ENCODE data around the gene BTNL9. TPM values are rescaled to one million over a fixed set of nuclear protein-coding genes. Genes with fewer than 3 reads are reported as not detected.
"Not testable (repeated sequence)": the region's sequence is repeated elsewhere in the genome, so short reads cannot be mapped to it uniquely, and the experiment has no call there.

Gene BTNL9
- total RNA-seq, 1 donor from 2014 or later = 99.8 TPM

DNA sequence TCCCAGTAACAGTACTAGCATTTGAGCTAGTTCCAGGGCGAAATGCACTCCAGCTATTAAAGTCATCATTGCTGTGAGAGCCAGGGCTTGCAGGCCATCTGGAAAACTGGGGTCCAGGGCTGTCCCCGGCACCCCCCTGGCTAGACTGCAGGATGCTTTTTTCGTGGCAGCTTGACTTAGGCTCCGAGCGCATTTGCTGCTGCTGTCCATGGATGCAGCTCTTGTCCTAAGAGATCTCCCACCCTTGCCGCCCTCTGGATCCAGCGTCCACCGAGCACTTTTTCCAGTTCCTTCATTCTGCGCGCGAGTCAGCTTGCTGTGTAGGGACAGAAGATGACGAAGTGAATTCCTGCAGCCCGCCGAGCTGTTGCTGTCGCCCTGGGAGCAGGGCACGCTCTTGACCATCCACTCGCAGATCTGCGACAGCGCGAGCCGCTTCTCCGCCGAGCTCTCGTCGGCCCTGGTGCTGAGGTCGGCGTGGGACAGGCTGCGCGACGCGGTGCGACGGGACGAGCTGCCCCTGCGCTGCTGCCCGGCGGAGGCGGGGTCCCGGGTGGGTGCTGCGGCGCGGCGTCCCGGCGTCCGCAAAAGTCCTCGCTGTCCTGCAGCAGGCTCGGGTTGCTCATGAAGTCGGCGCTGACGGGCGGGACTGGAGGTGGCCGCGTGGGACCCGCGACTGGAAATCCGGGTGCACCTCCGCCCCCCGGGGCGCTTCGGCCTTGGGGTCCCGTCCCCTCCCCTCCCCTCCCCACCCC is 60.2 kb downstream of the BTNL9 start:
- H3K27me3 ChIP-seq = peaks cover 18% of the 10 kb centered on the region
- TF ChIP-seq, protein P1, sequence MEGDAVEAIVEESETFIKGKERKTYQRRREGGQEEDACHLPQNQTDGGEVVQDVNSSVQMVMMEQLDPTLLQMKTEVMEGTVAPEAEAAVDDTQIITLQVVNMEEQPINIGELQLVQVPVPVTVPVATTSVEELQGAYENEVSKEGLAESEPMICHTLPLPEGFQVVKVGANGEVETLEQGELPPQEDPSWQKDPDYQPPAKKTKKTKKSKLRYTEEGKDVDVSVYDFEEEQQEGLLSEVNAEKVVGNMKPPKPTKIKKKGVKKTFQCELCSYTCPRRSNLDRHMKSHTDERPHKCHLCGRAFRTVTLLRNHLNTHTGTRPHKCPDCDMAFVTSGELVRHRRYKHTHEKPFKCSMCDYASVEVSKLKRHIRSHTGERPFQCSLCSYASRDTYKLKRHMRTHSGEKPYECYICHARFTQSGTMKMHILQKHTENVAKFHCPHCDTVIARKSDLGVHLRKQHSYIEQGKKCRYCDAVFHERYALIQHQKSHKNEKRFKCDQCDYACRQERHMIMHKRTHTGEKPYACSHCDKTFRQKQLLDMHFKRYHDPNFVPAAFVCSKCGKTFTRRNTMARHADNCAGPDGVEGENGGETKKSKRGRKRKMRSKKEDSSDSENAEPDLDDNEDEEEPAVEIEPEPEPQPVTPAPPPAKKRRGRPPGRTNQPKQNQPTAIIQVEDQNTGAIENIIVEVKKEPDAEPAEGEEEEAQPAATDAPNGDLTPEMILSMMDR (IDR thresholded peaks at IDR 0.05) = no peak
- no peaks in the 10 kb centered on the region for H3K4me1 ChIP-seq
- no peak overlapping the region for H3K4me3 ChIP-seq
- H3K9me3 ChIP-seq = no peaks in the 10 kb centered on the region
- intact Hi-C loops (cut with DNase I) = no loop called here
- H3K27ac ChIP-seq = no peak overlapping the region
- DNase-seq (peak; percentile 59), ATAC-seq (no peak)
- H3K36me3 ChIP-seq = no peaks in the 10 kb centered on the region

DNA sequence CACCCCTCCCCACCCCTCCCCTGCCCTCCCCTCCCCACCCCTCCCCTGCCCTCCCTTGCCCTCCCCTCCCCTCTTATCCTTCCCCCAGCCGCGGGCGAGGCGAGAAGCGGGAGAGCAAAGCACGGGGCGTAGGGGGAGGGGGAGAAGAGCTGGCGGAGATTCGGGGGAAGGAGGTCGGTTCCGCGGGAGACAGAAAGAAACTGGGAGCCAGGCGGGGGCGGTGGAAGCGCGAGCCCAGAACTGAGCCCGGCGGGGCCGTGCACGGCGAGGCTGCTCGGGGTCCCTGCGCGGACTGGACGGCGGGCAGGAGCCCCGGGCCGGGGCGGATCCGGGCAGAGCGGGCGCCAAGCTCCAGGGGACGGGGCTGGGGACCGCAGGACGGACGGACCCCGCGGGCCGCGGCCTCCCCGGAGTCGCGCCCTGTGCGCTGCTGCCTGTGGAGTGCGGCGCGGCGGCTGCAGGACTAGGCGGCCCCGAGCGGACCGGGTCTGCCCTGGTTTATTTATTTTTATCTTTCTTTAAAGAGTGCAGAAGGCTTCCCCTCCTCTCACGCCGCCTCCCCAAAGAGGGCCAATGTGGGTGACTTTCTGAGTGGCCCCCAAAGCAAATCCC is 61.1 kb downstream of the BTNL9 start:
- H3K36me3 ChIP-seq; H3K9me3 ChIP-seq; H3K27ac ChIP-seq; intact Hi-C loops (cut with DNase I); H3K4me1 ChIP-seq; H3K4me3 ChIP-seq: not testable (repeated sequence)
- ATAC-seq (peak; percentile 32), DNase-seq (peak; percentile 49)
- H3K27me3 ChIP-seq = peaks cover 20% of the 10 kb centered on the region

DNA sequence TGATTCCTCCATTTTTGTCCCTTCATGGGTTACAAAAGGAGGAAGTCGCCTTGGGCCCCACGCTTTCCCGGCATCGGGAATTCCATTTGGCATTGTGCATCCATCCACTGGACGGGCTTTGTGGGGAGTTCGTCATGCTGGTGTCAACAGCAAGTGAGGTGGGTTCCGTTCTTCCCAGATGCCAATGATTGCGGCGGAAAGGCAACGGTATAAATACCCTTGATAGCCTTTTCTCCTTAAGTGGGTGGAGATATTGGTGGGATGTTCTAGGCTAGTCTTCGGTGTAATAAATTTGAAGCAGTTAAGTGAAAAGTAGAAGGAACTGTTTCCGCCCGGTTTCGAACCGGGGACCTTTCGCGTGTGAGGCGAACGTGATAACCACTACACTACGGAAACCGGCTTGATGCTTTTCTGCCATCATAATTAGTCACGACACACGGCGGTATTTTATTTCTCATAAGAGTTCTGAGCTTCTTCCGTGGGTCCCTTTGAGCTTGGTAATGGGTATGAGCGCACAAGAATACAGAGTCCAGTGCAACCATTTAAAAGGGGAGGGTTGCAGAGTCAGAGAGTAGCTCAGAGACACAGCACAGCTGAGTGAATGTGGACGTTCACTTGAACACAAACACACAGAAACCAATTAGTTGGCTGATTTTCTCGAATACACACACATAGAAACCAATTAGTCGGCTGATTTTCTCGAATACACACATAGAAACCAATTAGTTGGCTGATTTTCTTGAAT is 62.0 kb downstream of the BTNL9 start:
- H3K36me3 ChIP-seq; intact Hi-C loops (cut with DNase I); H3K4me1 ChIP-seq; H3K27ac ChIP-seq; DNase-seq; H3K9me3 ChIP-seq; ATAC-seq; H3K4me3 ChIP-seq: not testable (repeated sequence)
- peaks cover 30% of the 10 kb centered on the region for H3K27me3 ChIP-seq

DNA sequence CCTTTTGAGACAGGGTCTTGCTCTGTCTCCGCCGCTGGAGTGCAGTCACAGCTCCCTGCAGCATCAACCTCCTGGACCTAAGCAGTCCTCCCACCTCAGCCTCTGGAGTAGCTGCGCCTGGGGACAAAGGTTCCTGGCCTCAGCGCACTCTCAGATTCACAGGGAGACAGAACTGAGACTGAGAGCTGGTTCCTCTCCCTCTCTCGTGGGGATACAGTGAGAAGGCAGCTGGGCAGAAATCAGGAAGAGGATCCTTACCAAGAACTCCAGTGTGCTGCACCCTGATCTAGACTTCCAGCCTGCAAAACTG is 64.1 kb downstream of the BTNL9 start:
- H3K4me3 ChIP-seq; H3K4me1 ChIP-seq; H3K36me3 ChIP-seq; H3K27ac ChIP-seq; DNase-seq; intact Hi-C loops (cut with DNase I); H3K9me3 ChIP-seq: not testable (repeated sequence)
- peaks cover 44% of the 10 kb centered on the region for H3K27me3 ChIP-seq
- peak; percentile 15 for ATAC-seq

DNA sequence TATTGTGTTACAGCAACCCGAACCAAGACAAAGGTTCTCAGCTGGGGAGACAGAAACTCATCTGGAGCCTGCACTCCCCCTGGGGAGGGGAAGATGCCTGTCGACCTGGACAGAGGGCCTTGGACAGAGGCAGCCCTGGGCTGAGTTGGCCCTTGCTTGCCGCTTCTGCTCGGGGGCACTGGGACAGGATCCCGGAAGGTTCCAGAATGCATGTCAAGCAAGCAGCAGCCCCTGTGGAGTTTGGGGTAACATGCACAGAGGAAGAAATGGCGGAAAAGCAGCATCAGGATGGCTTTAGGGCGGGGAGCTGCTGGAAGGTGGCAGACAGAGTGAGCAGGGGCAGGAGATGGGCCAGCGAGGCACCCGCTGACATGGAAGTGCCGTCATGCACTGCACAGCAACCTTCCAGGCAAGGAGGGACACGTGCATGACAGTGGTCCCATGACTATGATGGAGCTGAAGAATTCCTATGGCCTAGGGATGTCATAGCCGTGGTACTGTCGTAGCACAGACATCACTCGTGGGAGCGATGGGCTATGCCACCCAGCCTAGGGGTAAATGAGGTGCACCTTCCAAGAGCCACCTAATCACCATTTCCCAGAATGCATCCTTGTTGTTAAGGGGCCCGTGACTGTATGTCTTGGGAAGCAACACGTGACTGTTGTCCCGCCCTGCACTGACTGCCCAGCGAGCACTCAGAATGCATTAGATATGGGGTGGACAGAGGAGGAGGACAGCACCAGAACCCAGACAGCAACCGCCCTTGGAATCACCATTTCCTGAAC is 64.7 kb downstream of the BTNL9 start:
- H3K4me1 ChIP-seq; H3K36me3 ChIP-seq; H3K9me3 ChIP-seq; H3K27ac ChIP-seq; H3K4me3 ChIP-seq; ATAC-seq; intact Hi-C loops (cut with DNase I): not testable (repeated sequence)
- DNase-seq = peak; percentile 49
- H3K27me3 ChIP-seq = peaks cover 44% of the 10 kb centered on the region

DNA sequence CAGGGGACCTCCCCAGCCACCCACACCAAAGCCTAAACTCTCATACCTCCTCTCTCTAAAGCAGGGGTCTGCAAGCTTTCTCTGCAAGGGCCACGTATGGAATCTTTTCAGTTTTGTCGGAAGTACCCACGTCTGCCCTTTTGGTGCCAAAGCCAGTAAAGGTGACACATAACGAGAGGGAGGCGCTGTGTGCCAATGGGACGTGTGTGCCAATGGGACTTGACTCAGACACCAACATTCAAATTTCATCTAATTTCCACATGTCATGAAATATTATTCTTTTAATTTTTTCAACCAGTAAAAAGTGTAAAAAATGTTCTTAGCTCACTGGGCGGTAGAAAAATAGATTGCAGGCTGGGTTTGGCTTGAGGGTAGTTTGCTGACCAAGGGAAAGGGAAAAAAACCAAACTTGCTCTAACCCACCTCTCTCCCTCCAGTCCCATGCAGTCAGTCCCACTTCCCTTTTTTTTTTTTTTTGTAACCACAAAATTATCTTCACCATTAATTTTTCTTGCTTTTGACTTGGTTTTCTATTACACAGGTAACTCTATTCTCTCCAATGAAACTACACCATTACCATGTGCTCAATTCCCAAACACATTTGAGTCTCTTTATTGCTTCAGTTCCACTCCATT is 65.4 kb downstream of the BTNL9 start:
- DNase-seq (no peak), ATAC-seq (no peak)
- no peaks in the 10 kb centered on the region for H3K9me3 ChIP-seq
- no peak overlapping the region for H3K27ac ChIP-seq
- H3K4me3 ChIP-seq = no peak overlapping the region
- intact Hi-C loops (cut with DNase I) = no loop called here
- H3K4me1 ChIP-seq = no peaks in the 10 kb centered on the region
- TF ChIP-seq, protein P1 (IDR thresholded peaks at IDR 0.05) = no peak
- H3K27me3 ChIP-seq = peaks cover 42% of the 10 kb centered on the region
- no peaks in the 10 kb centered on the region for H3K36me3 ChIP-seq

DNA sequence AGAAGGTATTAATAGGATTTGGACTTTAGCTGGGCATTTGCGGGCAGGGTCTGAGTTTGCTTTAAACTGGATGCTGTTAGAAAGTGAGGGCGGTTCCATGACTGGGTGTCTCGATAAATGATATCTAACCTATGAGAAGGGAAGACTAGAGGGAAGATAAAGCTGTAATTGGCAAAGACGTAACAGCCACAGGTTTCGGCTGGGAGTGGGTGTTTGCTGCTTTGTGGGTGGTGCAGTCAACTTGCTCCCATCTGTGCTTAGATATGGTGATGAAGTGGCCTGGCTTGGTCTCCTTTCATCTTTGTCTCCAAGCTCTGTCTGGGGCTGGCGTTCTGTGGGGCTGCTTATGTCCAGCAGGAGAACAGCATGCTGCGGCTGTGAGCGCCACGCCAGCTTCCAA is 67.6 kb downstream of the BTNL9 start:
- peaks cover 58% of the 10 kb centered on the region for H3K27me3 ChIP-seq
- no peaks in the 10 kb centered on the region for H3K36me3 ChIP-seq
- DNase-seq (no peak), ATAC-seq (no peak)
- intact Hi-C loops (cut with DNase I) = no loop called here
- TF ChIP-seq, protein P1 (IDR thresholded peaks at IDR 0.05) = no peak
- no peak overlapping the region for H3K27ac ChIP-seq
- no peaks in the 10 kb centered on the region for H3K9me3 ChIP-seq
- no peak overlapping the region for H3K4me3 ChIP-seq
- no peaks in the 10 kb centered on the region for H3K4me1 ChIP-seq

Data from upper lobe of right lung (tissue), 1 donor.